Measurements from ENCODE around the gene POLR1H. TPM values are rescaled to one million over a fixed set of nuclear protein-coding genes. Genes with fewer than 3 reads are reported as not detected.

Gene POLR1H
- polyA plus RNA-seq, 2 donors = 22.6 to 48.0 TPM

- 37 to 46% methylated on average over 11 of the region's 11 CpGs for WGBS, 2 donors
- Histone ChIP-seq H3K27ac (ENCODE audit: low read depth in 2 of 2, low read length in 1 of 2) (peak overlapping the region; percentile 50 to 81), H3K36me3 (ENCODE audit: control insufficient read depth in 2 of 2, insufficient read depth in 2 of 2, low read length in 1 of 2) (no peaks in the 10 kb centered on the region), H3K27me3 (ENCODE audit: control insufficient read depth in 1 of 2, insufficient read depth in 2 of 2, low read length in 2 of 2) (no peaks in the 10 kb centered on the region), H3K4me3 (ENCODE audit: low read depth in 1 of 2, low read length in 2 of 2) (no peak overlapping the region), H3K9me3 (ENCODE audit: control insufficient read depth in 2 of 2, insufficient read depth in 1 of 2, low read depth in 1 of 2, low read length in 1 of 2) (no peaks in the 10 kb centered on the region), H3K4me1 (ENCODE audit: control insufficient read depth in 2 of 2, insufficient read depth in 2 of 2, low read length in 1 of 2) (peaks cover 4 to 6% of the 10 kb centered on the region in 2 donors)
Observed at GRCh38 chr6:30091577-30092381, 30.7 kb downstream of the POLR1H start.

GRCh38 chr6:30092852-30093543 lies 31.9 kb downstream of the POLR1H start:
- Histone ChIP-seq H3K27ac (ENCODE audit: low read depth in 2 of 2, low read length in 1 of 2) (no peak overlapping the region), H3K4me1 (ENCODE audit: control insufficient read depth in 2 of 2, insufficient read depth in 2 of 2, low read length in 1 of 2) (peaks cover 4 to 6% of the 10 kb centered on the region in 2 donors), H3K27me3 (ENCODE audit: control insufficient read depth in 1 of 2, insufficient read depth in 2 of 2, low read length in 2 of 2) (no peaks in the 10 kb centered on the region), H3K4me3 (ENCODE audit: low read depth in 1 of 2, low read length in 2 of 2) (no peak overlapping the region), H3K36me3 (ENCODE audit: control insufficient read depth in 2 of 2, insufficient read depth in 2 of 2, low read length in 1 of 2) (no peaks in the 10 kb centered on the region), H3K9me3 (ENCODE audit: control insufficient read depth in 2 of 2, insufficient read depth in 1 of 2, low read depth in 1 of 2, low read length in 1 of 2) (no peaks in the 10 kb centered on the region)
- 73 to 74% methylated on average over 6 of the region's 6 CpGs for WGBS, 2 donors

GRCh38 chr6:30093951-30094661 lies 33.0 kb downstream of the POLR1H start:
- WGBS, 2 donors = 76% methylated on average over 5 of the region's 5 CpGs

GRCh38 chr6:30096829-30097228 lies 35.8 kb downstream of the POLR1H start:
- H3K36me3 ChIP-seq (ENCODE audit: control insufficient read depth in 2 of 2, insufficient read depth in 2 of 2, low read length in 1 of 2) = no peaks in the 10 kb centered on the region
- H3K27me3 ChIP-seq (ENCODE audit: control insufficient read depth in 1 of 2, insufficient read depth in 2 of 2, low read length in 2 of 2) = peaks cover 0 to 3% of the 10 kb centered on the region in 2 donors

More at GRCh38 chr6:30093951-30094661, 33.0 kb downstream of the POLR1H start:
- Histone ChIP-seq H3K36me3 (ENCODE audit: control insufficient read depth in 2 of 2, insufficient read depth in 2 of 2, low read length in 1 of 2) (no peaks in the 10 kb centered on the region), H3K4me1 (ENCODE audit: control insufficient read depth in 2 of 2, insufficient read depth in 2 of 2, low read length in 1 of 2) (peaks cover 4 to 6% of the 10 kb centered on the region in 2 donors), H3K27me3 (ENCODE audit: control insufficient read depth in 1 of 2, insufficient read depth in 2 of 2, low read length in 2 of 2) (no peaks in the 10 kb centered on the region), H3K4me3 (ENCODE audit: low read depth in 1 of 2, low read length in 2 of 2) (no peak overlapping the region), H3K9me3 (ENCODE audit: control insufficient read depth in 2 of 2, insufficient read depth in 1 of 2, low read depth in 1 of 2, low read length in 1 of 2) (no peaks in the 10 kb centered on the region), H3K27ac (ENCODE audit: low read depth in 2 of 2, low read length in 1 of 2) (no peak overlapping the region)

GRCh38 chr6:30097902-30098768 lies 37.1 kb downstream of the POLR1H start:
- WGBS, 2 donors = 67 to 72% methylated on average over 4 of the region's 4 CpGs

More at GRCh38 chr6:30096829-30097228, 35.8 kb downstream of the POLR1H start:
- Histone ChIP-seq H3K4me1 (ENCODE audit: control insufficient read depth in 2 of 2, insufficient read depth in 2 of 2, low read length in 1 of 2) (peaks cover 4 to 10% of the 10 kb centered on the region in 2 donors), H3K4me3 (ENCODE audit: low read depth in 1 of 2, low read length in 2 of 2) (no peak overlapping the region), H3K9me3 (ENCODE audit: control insufficient read depth in 2 of 2, insufficient read depth in 1 of 2, low read depth in 1 of 2, low read length in 1 of 2) (no peaks in the 10 kb centered on the region), H3K27ac (ENCODE audit: low read depth in 2 of 2, low read length in 1 of 2) (no peak overlapping the region)
- 33 to 54% methylated on average over 1 of the region's 1 CpG for WGBS, 2 donors

GRCh38 chr6:30100154-30100553 lies 39.1 kb downstream of the POLR1H start:
- Histone ChIP-seq H3K4me1 (ENCODE audit: control insufficient read depth in 2 of 2, insufficient read depth in 2 of 2, low read length in 1 of 2) (peaks cover 0 to 7% of the 10 kb centered on the region in 2 donors), H3K36me3 (ENCODE audit: control insufficient read depth in 2 of 2, insufficient read depth in 2 of 2, low read length in 1 of 2) (no peaks in the 10 kb centered on the region), H3K4me3 (ENCODE audit: low read depth in 1 of 2, low read length in 2 of 2) (peak overlapping the region in 1 of 2 donors; percentile 47), H3K9me3 (ENCODE audit: control insufficient read depth in 2 of 2, insufficient read depth in 1 of 2, low read depth in 1 of 2, low read length in 1 of 2) (no peaks in the 10 kb centered on the region), H3K27me3 (ENCODE audit: control insufficient read depth in 1 of 2, insufficient read depth in 2 of 2, low read length in 2 of 2) (peaks cover 0 to 3% of the 10 kb centered on the region in 2 donors), H3K27ac (ENCODE audit: low read depth in 2 of 2, low read length in 1 of 2) (peak overlapping the region in 1 of 2 donors; percentile 15)
- 38 to 45% methylated on average over 8 of the region's 8 CpGs for WGBS, 2 donors

More at GRCh38 chr6:30097902-30098768, 37.1 kb downstream of the POLR1H start:
- H3K4me3 ChIP-seq (ENCODE audit: low read depth in 1 of 2, low read length in 2 of 2) = no peak overlapping the region
- no peak overlapping the region for H3K27ac ChIP-seq (ENCODE audit: low read depth in 2 of 2, low read length in 1 of 2)
- H3K36me3 ChIP-seq (ENCODE audit: control insufficient read depth in 2 of 2, insufficient read depth in 2 of 2, low read length in 1 of 2) = no peaks in the 10 kb centered on the region
- peaks cover 0 to 7% of the 10 kb centered on the region in 2 donors for H3K4me1 ChIP-seq (ENCODE audit: control insufficient read depth in 2 of 2, insufficient read depth in 2 of 2, low read length in 1 of 2)
- peaks cover 0 to 3% of the 10 kb centered on the region in 2 donors for H3K27me3 ChIP-seq (ENCODE audit: control insufficient read depth in 1 of 2, insufficient read depth in 2 of 2, low read length in 2 of 2)
- no peaks in the 10 kb centered on the region for H3K9me3 ChIP-seq (ENCODE audit: control insufficient read depth in 2 of 2, insufficient read depth in 1 of 2, low read depth in 1 of 2, low read length in 1 of 2)

GRCh38 chr6:30100585-30101443 lies 39.7 kb downstream of the POLR1H start:
- peaks cover 0 to 7% of the 10 kb centered on the region in 2 donors for H3K4me1 ChIP-seq (ENCODE audit: control insufficient read depth in 2 of 2, insufficient read depth in 2 of 2, low read length in 1 of 2)
- 2% methylated on average over 43 to 47 of the region's 47 CpGs for WGBS, 2 donors
- peaks cover 0 to 3% of the 10 kb centered on the region in 2 donors for H3K27me3 ChIP-seq (ENCODE audit: control insufficient read depth in 1 of 2, insufficient read depth in 2 of 2, low read length in 2 of 2)

More at GRCh38 chr6:30100585-30101443, 39.7 kb downstream of the POLR1H start:
- Histone ChIP-seq H3K27ac (ENCODE audit: low read depth in 2 of 2, low read length in 1 of 2) (peak overlapping the region in 1 of 2 donors; percentile 75), H3K9me3 (ENCODE audit: control insufficient read depth in 2 of 2, insufficient read depth in 1 of 2, low read depth in 1 of 2, low read length in 1 of 2) (no peaks in the 10 kb centered on the region), H3K36me3 (ENCODE audit: control insufficient read depth in 2 of 2, insufficient read depth in 2 of 2, low read length in 1 of 2) (no peaks in the 10 kb centered on the region), H3K4me3 (ENCODE audit: low read depth in 1 of 2, low read length in 2 of 2) (peak overlapping the region; percentile 38 to 47)

All from esophagus (tissue), 2 donors.